HepG2 (cell line): Measurements from ENCODE around the gene EGR4. TPM values are rescaled to one million over a fixed set of nuclear protein-coding genes. Genes with fewer than 3 reads are reported as not detected.

Source experiments
- GLI4 ChIP-seq: sonication (generic); formaldehyde crosslinking; IDR thresholded peaks from 2 replicates; pipeline ENCODE4 v1.5.1; 2020; ENCODE audit warnings: missing genetic modification reagents, mild to moderate bottlenecking, moderate library complexity, borderline replicate concordance
- GZF1 ChIP-seq: sonication (generic); formaldehyde crosslinking; IDR thresholded peaks from 2 replicates; pipeline ENCODE4 v1.5.1; 2020; ENCODE audit warnings: mild to moderate bottlenecking, missing genetic modification reagents
- KDM2A ChIP-seq: sonication (generic); formaldehyde crosslinking; IDR thresholded peaks from 2 replicates; pipeline ENCODE4 v1.4.0; 2020; ENCODE audit warnings: low read depth, missing genetic modification reagents, borderline replicate concordance
- MTF2 ChIP-seq: sonication (generic); formaldehyde crosslinking; IDR thresholded peaks from 2 replicates; pipeline ENCODE4 v1.5.0; 2020; ENCODE audit warnings: missing genetic modification reagents, borderline replicate concordance
- NCOA1 ChIP-seq: sonication (generic); formaldehyde crosslinking; IDR thresholded peaks from 2 replicates; pipeline ENCODE4 v1.9.0; 2021; ENCODE audit warnings: missing genetic modification reagents
- NFKB2 ChIP-seq: sonication (generic); formaldehyde crosslinking; IDR thresholded peaks from 2 replicates; pipeline ENCODE4 v1.4.0; 2020; ENCODE audit warnings: missing genetic modification reagents, borderline replicate concordance
- RNF2 ChIP-seq: fragments of 450-650 bp; conservative IDR thresholded peaks from 2 replicates; pipeline ENCODE4 v1.6.1; 2016; ENCODE audit warnings: low read depth
- ZFY ChIP-seq: sonication (generic); formaldehyde crosslinking; IDR thresholded peaks from 2 replicates; pipeline ENCODE4 v1.4.0; 2020; ENCODE audit warnings: missing genetic modification reagents
- ZNF777 ChIP-seq: sonication (generic); formaldehyde crosslinking; IDR thresholded peaks from 2 replicates; pipeline ENCODE4 v1.4.0; 2020; ENCODE audit warnings: missing genetic modification reagents
- polyA plus RNA-seq, 8 experiments: library from polyadenylated mRNA; depleted of rRNA in 3 of 8; stranded (reverse) in 7 of 8; unstranded in 1 of 8; fragments of >200 nt; fragmentation: Illumina TruSeq in 4 of 8; extraction: Trizol in 4 of 8; gene quantifications; 2 replicates each; pipeline versions ENCODE4 v1.2.1 to v1.2.3, GENCODE V29; 2011 to 2016; ENCODE audit warnings: low read depth in 4 of 8, missing spikeins in 1 of 8, mixed read lengths in 1 of 8; ENCODE audit not compliant: insufficient read depth in 1 of 8
- total RNA-seq, 5 experiments: library from RNA; depleted of rRNA; stranded (reverse); fragments of >200 nt; fragmentation: Illumina TruSeq; extraction: Trizol; gene quantifications; 2 replicates each; pipeline ENCODE4 v1.2.3, GENCODE V29; 2016; ENCODE audit warnings: low read depth in 1 of 5
- TF ChIP-seq, protein P1 (sequence below): sonication (generic); formaldehyde crosslinking; IDR thresholded peaks from 2 replicates; pipeline ENCODE4 v1.4.0; 2020; ENCODE audit warnings: missing genetic modification reagents
- TF ChIP-seq, protein P2 (sequence below): sonication (generic); formaldehyde crosslinking; IDR thresholded peaks from 2 replicates; pipeline ENCODE4 v1.9.0; 2021; ENCODE audit warnings: mild to moderate bottlenecking, missing genetic modification reagents
- TF ChIP-seq, protein P3 (sequence below): sonication (generic); formaldehyde crosslinking; IDR thresholded peaks from 2 replicates; pipeline ENCODE4 v1.4.0; 2020; ENCODE audit warnings: mild to moderate bottlenecking, missing genetic modification reagents
- TF ChIP-seq, protein P4 (sequence below): fragments of 450-650 bp; IDR thresholded peaks from 2 replicates; pipeline ENCODE4 v1.6.1; 2017; ENCODE audit warnings: mild to moderate bottlenecking

Gene EGR4
- total and polyA plus RNA-seq, 2 of the 13 experiments (the other 11 are each of a cell fraction or from before 2014, with no cell fraction given) = not detected

DNA sequence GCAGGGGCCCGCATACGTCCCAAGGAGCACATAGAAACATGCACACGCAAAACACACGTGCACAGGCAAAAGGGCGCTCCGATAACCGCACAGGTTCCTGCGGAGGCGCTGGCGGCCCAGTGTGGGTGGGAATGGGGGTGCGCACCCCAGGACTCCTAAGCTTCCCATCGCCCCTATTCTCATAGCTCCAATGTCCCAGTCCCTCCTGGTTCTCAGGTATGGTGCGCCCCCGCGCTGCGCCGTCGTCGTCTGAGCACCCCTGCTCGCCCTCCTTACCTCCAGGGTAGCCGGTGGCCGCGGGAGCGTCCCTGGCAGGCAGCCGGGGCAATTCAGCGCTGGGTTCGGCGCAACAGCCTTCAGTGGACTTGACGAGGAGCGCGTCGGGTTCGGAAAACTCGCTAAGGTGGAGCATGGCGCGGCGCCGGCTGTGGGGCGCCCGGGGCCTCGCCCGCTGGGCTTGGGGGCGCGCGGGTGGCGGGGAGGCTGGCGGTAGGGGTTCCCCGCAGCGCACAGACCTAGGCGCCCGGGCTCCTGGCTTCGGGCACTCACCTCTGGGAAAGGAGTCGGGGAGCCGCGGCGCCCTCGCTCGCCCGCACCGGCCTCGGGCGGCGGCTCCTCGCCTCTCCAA, 328 bp downstream of the EGR4 start (continued):
- TF ChIP-seq, protein P1, sequence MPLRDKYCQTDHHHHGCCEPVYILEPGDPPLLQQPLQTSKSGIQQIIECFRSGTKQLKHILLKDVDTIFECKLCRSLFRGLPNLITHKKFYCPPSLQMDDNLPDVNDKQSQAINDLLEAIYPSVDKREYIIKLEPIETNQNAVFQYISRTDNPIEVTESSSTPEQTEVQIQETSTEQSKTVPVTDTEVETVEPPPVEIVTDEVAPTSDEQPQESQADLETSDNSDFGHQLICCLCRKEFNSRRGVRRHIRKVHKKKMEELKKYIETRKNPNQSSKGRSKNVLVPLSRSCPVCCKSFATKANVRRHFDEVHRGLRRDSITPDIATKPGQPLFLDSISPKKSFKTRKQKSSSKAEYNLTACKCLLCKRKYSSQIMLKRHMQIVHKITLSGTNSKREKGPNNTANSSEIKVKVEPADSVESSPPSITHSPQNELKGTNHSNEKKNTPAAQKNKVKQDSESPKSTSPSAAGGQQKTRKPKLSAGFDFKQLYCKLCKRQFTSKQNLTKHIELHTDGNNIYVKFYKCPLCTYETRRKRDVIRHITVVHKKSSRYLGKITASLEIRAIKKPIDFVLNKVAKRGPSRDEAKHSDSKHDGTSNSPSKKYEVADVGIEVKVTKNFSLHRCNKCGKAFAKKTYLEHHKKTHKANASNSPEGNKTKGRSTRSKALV (CRISPR knock-in tag) = peak; percentile 88
- no peak for TF ChIP-seq GLI4 (CRISPR knock-in tag)
- peak; percentile 26; the same call in 1 of the 2 replicates for TF ChIP-seq MTF2 (CRISPR knock-in tag)
- peak; percentile 40; the same call in 1 of the 2 replicates for TF ChIP-seq NFKB2
- TF ChIP-seq NCOA1 = no peak
- TF ChIP-seq, protein P2, sequence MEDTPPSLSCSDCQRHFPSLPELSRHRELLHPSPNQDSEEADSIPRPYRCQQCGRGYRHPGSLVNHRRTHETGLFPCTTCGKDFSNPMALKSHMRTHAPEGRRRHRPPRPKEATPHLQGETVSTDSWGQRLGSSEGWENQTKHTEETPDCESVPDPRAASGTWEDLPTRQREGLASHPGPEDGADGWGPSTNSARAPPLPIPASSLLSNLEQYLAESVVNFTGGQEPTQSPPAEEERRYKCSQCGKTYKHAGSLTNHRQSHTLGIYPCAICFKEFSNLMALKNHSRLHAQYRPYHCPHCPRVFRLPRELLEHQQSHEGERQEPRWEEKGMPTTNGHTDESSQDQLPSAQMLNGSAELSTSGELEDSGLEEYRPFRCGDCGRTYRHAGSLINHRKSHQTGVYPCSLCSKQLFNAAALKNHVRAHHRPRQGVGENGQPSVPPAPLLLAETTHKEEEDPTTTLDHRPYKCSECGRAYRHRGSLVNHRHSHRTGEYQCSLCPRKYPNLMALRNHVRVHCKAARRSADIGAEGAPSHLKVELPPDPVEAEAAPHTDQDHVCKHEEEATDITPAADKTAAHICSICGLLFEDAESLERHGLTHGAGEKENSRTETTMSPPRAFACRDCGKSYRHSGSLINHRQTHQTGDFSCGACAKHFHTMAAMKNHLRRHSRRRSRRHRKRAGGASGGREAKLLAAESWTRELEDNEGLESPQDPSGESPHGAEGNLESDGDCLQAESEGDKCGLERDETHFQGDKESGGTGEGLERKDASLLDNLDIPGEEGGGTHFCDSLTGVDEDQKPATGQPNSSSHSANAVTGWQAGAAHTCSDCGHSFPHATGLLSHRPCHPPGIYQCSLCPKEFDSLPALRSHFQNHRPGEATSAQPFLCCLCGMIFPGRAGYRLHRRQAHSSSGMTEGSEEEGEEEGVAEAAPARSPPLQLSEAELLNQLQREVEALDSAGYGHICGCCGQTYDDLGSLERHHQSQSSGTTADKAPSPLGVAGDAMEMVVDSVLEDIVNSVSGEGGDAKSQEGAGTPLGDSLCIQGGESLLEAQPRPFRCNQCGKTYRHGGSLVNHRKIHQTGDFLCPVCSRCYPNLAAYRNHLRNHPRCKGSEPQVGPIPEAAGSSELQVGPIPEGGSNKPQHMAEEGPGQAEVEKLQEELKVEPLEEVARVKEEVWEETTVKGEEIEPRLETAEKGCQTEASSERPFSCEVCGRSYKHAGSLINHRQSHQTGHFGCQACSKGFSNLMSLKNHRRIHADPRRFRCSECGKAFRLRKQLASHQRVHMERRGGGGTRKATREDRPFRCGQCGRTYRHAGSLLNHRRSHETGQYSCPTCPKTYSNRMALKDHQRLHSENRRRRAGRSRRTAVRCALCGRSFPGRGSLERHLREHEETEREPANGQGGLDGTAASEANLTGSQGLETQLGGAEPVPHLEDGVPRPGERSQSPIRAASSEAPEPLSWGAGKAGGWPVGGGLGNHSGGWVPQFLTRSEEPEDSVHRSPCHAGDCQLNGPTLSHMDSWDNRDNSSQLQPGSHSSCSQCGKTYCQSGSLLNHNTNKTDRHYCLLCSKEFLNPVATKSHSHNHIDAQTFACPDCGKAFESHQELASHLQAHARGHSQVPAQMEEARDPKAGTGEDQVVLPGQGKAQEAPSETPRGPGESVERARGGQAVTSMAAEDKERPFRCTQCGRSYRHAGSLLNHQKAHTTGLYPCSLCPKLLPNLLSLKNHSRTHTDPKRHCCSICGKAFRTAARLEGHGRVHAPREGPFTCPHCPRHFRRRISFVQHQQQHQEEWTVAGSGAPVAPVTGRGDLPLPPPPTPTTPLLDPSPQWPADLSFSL (CRISPR knock-in tag) = no peak
- TF ChIP-seq, protein P3, sequence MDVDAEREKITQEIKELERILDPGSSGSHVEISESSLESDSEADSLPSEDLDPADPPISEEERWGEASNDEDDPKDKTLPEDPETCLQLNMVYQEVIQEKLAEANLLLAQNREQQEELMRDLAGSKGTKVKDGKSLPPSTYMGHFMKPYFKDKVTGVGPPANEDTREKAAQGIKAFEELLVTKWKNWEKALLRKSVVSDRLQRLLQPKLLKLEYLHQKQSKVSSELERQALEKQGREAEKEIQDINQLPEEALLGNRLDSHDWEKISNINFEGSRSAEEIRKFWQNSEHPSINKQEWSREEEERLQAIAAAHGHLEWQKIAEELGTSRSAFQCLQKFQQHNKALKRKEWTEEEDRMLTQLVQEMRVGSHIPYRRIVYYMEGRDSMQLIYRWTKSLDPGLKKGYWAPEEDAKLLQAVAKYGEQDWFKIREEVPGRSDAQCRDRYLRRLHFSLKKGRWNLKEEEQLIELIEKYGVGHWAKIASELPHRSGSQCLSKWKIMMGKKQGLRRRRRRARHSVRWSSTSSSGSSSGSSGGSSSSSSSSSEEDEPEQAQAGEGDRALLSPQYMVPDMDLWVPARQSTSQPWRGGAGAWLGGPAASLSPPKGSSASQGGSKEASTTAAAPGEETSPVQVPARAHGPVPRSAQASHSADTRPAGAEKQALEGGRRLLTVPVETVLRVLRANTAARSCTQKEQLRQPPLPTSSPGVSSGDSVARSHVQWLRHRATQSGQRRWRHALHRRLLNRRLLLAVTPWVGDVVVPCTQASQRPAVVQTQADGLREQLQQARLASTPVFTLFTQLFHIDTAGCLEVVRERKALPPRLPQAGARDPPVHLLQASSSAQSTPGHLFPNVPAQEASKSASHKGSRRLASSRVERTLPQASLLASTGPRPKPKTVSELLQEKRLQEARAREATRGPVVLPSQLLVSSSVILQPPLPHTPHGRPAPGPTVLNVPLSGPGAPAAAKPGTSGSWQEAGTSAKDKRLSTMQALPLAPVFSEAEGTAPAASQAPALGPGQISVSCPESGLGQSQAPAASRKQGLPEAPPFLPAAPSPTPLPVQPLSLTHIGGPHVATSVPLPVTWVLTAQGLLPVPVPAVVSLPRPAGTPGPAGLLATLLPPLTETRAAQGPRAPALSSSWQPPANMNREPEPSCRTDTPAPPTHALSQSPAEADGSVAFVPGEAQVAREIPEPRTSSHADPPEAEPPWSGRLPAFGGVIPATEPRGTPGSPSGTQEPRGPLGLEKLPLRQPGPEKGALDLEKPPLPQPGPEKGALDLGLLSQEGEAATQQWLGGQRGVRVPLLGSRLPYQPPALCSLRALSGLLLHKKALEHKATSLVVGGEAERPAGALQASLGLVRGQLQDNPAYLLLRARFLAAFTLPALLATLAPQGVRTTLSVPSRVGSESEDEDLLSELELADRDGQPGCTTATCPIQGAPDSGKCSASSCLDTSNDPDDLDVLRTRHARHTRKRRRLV (CRISPR knock-in tag) = no peak
- TF ChIP-seq ZFY (CRISPR knock-in tag) = peak; percentile 7; the same call in 1 of the 2 replicates
- TF ChIP-seq, protein P4, sequence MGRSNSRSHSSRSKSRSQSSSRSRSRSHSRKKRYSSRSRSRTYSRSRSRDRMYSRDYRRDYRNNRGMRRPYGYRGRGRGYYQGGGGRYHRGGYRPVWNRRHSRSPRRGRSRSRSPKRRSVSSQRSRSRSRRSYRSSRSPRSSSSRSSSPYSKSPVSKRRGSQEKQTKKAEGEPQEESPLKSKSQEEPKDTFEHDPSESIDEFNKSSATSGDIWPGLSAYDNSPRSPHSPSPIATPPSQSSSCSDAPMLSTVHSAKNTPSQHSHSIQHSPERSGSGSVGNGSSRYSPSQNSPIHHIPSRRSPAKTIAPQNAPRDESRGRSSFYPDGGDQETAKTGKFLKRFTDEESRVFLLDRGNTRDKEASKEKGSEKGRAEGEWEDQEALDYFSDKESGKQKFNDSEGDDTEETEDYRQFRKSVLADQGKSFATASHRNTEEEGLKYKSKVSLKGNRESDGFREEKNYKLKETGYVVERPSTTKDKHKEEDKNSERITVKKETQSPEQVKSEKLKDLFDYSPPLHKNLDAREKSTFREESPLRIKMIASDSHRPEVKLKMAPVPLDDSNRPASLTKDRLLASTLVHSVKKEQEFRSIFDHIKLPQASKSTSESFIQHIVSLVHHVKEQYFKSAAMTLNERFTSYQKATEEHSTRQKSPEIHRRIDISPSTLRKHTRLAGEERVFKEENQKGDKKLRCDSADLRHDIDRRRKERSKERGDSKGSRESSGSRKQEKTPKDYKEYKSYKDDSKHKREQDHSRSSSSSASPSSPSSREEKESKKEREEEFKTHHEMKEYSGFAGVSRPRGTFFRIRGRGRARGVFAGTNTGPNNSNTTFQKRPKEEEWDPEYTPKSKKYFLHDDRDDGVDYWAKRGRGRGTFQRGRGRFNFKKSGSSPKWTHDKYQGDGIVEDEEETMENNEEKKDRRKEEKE = no peak
- no peak for TF ChIP-seq RNF2
- TF ChIP-seq KDM2A (CRISPR knock-in tag) = no peak
- no peak for TF ChIP-seq GZF1 (CRISPR knock-in tag)
- TF ChIP-seq ZNF777 (CRISPR knock-in tag) = peak; percentile 53; the same call in 1 of the 2 replicates
